Gastrocnemius medialis (tissue), 4 donors: ENCODE data around the gene SDR42E1.

Experiments used
- POLR2A ChIP-seq, 2 donors: fragments of 450-650 bp; IDR thresholded peaks; one replicate each; pipeline ENCODE4 v1.6.1; 2017; ENCODE audit warnings: antibody characterized with exemption in 2 of 2, mild to moderate bottlenecking in 2 of 2, moderate library complexity in 2 of 2
- TF ChIP-seq, protein P1 (sequence below), 5 experiments: fragments of 450-650 bp in 3 of 5; fragments of 200-600 bp in 2 of 5; sonication (generic) in 2 of 5; IDR thresholded peaks in 4 of 5; conservative IDR thresholded peaks in 1 of 5; 1 replicate in 4 of 5; 2 replicates in 1 of 5; pipeline ENCODE4 v1.5.1; 2016 to 2019; ENCODE audit warnings: antibody characterized with exemption in 5 of 5, mild to moderate bottlenecking in 3 of 5, moderate library complexity in 3 of 5

GRCh38 chr16:82034981-82035612 is 23.8 kb upstream of the SDR42E1 start, which contains the start of gene HSD17B2:
- TF ChIP-seq, protein P1, sequence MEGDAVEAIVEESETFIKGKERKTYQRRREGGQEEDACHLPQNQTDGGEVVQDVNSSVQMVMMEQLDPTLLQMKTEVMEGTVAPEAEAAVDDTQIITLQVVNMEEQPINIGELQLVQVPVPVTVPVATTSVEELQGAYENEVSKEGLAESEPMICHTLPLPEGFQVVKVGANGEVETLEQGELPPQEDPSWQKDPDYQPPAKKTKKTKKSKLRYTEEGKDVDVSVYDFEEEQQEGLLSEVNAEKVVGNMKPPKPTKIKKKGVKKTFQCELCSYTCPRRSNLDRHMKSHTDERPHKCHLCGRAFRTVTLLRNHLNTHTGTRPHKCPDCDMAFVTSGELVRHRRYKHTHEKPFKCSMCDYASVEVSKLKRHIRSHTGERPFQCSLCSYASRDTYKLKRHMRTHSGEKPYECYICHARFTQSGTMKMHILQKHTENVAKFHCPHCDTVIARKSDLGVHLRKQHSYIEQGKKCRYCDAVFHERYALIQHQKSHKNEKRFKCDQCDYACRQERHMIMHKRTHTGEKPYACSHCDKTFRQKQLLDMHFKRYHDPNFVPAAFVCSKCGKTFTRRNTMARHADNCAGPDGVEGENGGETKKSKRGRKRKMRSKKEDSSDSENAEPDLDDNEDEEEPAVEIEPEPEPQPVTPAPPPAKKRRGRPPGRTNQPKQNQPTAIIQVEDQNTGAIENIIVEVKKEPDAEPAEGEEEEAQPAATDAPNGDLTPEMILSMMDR (IDR thresholded peaks at IDR 0.05 in 4 of 5, conservative IDR thresholded peaks at IDR 0.05 in 1 of 5): no peak
- TF ChIP-seq POLR2A (IDR thresholded peaks at IDR 0.05): no peak
